CD4-positive, alpha-beta T cell (primary cell): Measurements from ENCODE around the gene GLCE. TPM values are rescaled to one million over a fixed set of nuclear protein-coding genes. Genes with fewer than 3 reads are reported as not detected.

Source experiments
- ATAC-seq: fragments of 200-7000 bp; cut with Tn5 transposase; one replicate; pipeline ENCODE4 v1.10.0; 2022; ENCODE audit warnings: mild to moderate bottlenecking; ENCODE audit not compliant: poor library complexity
- CTCF ChIA-PET: fragments of 350-600 bp; sonication (Branson Sonifier 250); formaldehyde crosslinking; loops from one replicate; lab custom pipeline; 2021; ENCODE audit warnings: antibody characterized with exemption, inconsistent platforms; lab: Charles Lee
- POLR2A ChIA-PET: fragments of 350-600 bp; sonication (Branson Sonifier 250); formaldehyde crosslinking; loops from one replicate; lab custom pipeline; 2021; ENCODE audit warnings: antibody characterized with exemption, inconsistent platforms; lab: Charles Lee
- DNase-seq, 14 experiments: peaks; one replicate each; pipeline ENCODE4 v3.0.0-alpha.2; 2013 to 2020; ENCODE audit warnings: mixed read lengths in 2 of 14
- H3K27ac ChIP-seq, 2 donors: one replicate each; pipeline versions ENCODE4 v1.5.1 to v1.7.0; 2013; ENCODE audit warnings: low read length in 2 of 2, low read depth in 1 of 2, mild to moderate bottlenecking in 1 of 2
- H3K27me3 ChIP-seq, 2 experiments: 1 replicate in 1 of 2; 2 replicates in 1 of 2; pipeline versions ENCODE4 v1.6.1 to v1.7.0; 2013; ENCODE audit warnings: low read length in 2 of 2, control low read depth in 1 of 2, mild to moderate bottlenecking in 1 of 2, moderate library complexity in 1 of 2; ENCODE audit not compliant: insufficient read depth in 2 of 2, control insufficient read depth in 1 of 2
- H3K36me3 ChIP-seq: one replicate; pipeline ENCODE4 v1.6.1; 2013; ENCODE audit warnings: low read length, control low read depth; ENCODE audit not compliant: insufficient read depth
- H3K4me1 ChIP-seq: one replicate; pipeline ENCODE4 v1.6.1; 2013; ENCODE audit warnings: low read length, control low read depth; ENCODE audit not compliant: insufficient read depth
- H3K4me3 ChIP-seq: one replicate; pipeline ENCODE4 v1.5.1; 2013; ENCODE audit warnings: mild to moderate bottlenecking, low read length, moderate library complexity
- H3K9me3 ChIP-seq, 2 experiments: 1 replicate in 1 of 2; 2 replicates in 1 of 2; pipeline versions ENCODE4 v1.6.1 to v1.7.0; 2013; ENCODE audit warnings: low read length in 2 of 2, mild to moderate bottlenecking in 2 of 2, control low read depth in 1 of 2, moderate library complexity in 1 of 2; ENCODE audit not compliant: control insufficient read depth in 1 of 2, insufficient read depth in 1 of 2
- H3K27ac Mint-ChIP-seq: one replicate; pipeline ENCODE4 v1.8.0; 2020; ENCODE audit warnings: mixed read lengths
- H3K27me3 Mint-ChIP-seq: one replicate; pipeline ENCODE4 v1.8.0; 2021; ENCODE audit warnings: mixed read lengths
- H3K36me3 Mint-ChIP-seq: one replicate; pipeline ENCODE4 v1.8.0; 2021; ENCODE audit warnings: low read depth, mixed read lengths
- H3K4me1 Mint-ChIP-seq: one replicate; pipeline ENCODE4 v1.8.0; 2021; ENCODE audit warnings: low read depth, mixed read lengths
- H3K4me3 Mint-ChIP-seq: one replicate; pipeline ENCODE4 v1.8.0; 2020; ENCODE audit warnings: mild to moderate bottlenecking, mixed read lengths
- H3K9me3 Mint-ChIP-seq: one replicate; pipeline ENCODE4 v1.8.0; 2020; ENCODE audit warnings: mixed read lengths
- intact Hi-C, 2 experiments: fragments of 100-400 bp; cut with DNase I in 1 of 2; cut with micrococcal nuclease in 1 of 2; formaldehyde crosslinking; loops; one replicate each; pipeline versions ENCODE4 v1.15.1 to v1.9.0; 2023 to 2025; cut with DNase I, micrococcal nuclease
- total RNA-seq, 174 experiments: library from RNA in 2 of 174; stranded (reverse) in 2 of 174; gene quantifications; one replicate each; pipeline ENCODE4 v1.2.3 and lab custom pipeline; 2021 to 2026
- TF ChIP-seq, protein P1 (sequence below): fragments of 200-600 bp; IDR thresholded peaks from one replicate; pipeline ENCODE4 v1.8.0; 2022; ENCODE audit warnings: antibody characterized with exemption, mild to moderate bottlenecking

Gene GLCE
- total RNA-seq, 2 experiments from 2014 or later, result 3.2 TPM

DNA sequence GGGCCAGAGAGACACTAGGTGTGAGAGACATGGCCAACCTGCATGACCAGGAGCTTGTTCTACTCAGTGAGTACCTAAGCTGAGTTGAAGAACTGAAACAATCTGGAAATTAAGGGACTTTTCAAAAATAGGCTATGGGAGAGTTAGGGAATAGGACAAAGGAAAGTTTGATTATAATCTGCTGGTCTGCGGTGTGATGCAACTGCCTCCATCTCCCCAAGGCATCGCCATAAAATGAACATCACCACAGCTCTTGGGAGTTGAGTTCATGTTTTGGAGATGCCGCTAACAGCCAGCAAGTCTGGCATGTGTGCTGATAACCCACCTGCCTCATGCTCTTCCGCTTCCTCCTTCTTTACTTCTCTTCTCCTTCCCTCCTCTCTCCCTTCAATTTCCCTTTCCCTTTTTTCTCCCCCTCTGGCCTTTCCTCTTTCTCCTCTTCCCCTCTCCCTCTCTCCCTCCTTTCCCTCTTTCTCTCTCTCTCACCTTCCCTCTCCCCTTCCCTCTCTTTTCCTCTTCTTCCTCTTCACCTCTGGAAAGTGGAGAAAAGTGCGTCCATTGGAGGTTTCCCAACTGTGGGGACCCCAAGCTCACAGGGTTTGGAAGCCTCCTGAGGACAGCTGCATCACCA is 39.1 kb upstream of the GLCE start:
- H3K9me3 ChIP-seq, result no peaks in the 10 kb centered on the region
- no peaks in the 10 kb centered on the region for H3K36me3 Mint-ChIP-seq
- no peaks in the 10 kb centered on the region for H3K9me3 Mint-ChIP-seq
- intact Hi-C loops, result no loop called here
- TF ChIP-seq, protein P1, sequence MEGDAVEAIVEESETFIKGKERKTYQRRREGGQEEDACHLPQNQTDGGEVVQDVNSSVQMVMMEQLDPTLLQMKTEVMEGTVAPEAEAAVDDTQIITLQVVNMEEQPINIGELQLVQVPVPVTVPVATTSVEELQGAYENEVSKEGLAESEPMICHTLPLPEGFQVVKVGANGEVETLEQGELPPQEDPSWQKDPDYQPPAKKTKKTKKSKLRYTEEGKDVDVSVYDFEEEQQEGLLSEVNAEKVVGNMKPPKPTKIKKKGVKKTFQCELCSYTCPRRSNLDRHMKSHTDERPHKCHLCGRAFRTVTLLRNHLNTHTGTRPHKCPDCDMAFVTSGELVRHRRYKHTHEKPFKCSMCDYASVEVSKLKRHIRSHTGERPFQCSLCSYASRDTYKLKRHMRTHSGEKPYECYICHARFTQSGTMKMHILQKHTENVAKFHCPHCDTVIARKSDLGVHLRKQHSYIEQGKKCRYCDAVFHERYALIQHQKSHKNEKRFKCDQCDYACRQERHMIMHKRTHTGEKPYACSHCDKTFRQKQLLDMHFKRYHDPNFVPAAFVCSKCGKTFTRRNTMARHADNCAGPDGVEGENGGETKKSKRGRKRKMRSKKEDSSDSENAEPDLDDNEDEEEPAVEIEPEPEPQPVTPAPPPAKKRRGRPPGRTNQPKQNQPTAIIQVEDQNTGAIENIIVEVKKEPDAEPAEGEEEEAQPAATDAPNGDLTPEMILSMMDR, result no peak
- ChIA-PET CTCF (no interaction called here), POLR2A (no interaction called here)
- no peak overlapping the region for H3K27ac ChIP-seq
- no peak for ATAC-seq
- no peaks in the 10 kb centered on the region for H3K4me1 Mint-ChIP-seq
- DNase-seq, result no peak
- peaks cover 4 to 6% of the 10 kb centered on the region in 2 experiments for H3K27me3 ChIP-seq
- H3K27ac Mint-ChIP-seq, result no peak overlapping the region
- H3K4me3 ChIP-seq, result no peak overlapping the region
- no peaks in the 10 kb centered on the region for H3K36me3 ChIP-seq
- no peak overlapping the region for H3K4me3 Mint-ChIP-seq
- peaks cover 21% of the 10 kb centered on the region for H3K27me3 Mint-ChIP-seq
- H3K4me1 ChIP-seq, result no peaks in the 10 kb centered on the region

DNA sequence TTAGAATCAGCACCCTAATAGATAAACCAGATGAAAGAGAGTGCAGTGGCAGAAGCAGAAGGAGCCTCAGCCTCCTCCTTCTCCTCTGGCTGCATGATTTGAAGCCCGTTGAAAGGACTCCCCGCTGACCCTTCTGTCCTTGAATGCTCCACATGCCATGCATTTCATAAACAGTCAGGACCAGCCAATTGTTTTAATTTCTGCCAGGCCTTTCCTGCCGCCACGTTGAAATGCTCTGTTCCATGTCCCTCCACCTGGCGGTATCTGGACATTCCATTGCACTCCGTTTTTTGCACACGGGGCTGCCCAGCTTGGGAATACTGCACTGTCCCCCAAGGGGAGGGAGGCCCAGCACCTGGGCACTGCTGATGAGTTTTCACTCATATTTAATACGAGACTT is 35.2 kb upstream of the GLCE start:
- Mint-ChIP-seq H3K4me3 (no peak overlapping the region), H3K4me1 (no peaks in the 10 kb centered on the region), H3K36me3 (no peaks in the 10 kb centered on the region), H3K27me3 (no peaks in the 10 kb centered on the region), H3K9me3 (no peaks in the 10 kb centered on the region), H3K27ac (no peak overlapping the region)
- no peak overlapping the region for H3K4me3 ChIP-seq
- ChIA-PET POLR2A (no interaction called here), CTCF (no interaction called here)
- H3K9me3 ChIP-seq, result no peaks in the 10 kb centered on the region
- intact Hi-C loops, result no loop called here
- DNase-seq (no peak), ATAC-seq (no peak)
- no peaks in the 10 kb centered on the region for H3K36me3 ChIP-seq
- TF ChIP-seq, protein P1, result no peak
- no peaks in the 10 kb centered on the region for H3K4me1 ChIP-seq
- H3K27me3 ChIP-seq, result no peaks in the 10 kb centered on the region
- no peak overlapping the region for H3K27ac ChIP-seq

DNA sequence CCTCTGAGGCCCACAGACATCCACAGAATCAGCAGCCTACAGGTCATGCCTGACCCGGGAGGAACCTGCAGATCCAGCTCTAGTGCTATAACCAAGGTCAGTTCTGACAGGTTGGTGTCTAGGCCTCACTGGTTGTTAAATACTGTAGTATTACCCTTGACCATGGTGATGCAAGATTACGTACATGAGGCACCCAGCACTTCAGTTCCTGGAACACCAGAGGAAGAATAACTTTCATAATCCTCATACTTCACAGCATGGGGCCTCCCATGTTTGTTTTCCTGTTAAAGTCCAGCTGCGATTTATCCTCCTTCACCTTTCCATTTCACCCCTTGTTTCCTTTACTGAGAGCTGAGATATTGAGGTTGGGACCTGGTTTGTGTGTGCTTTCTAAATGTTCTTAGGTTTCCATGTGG is 34.4 kb upstream of the GLCE start:
- Mint-ChIP-seq H3K36me3 (no peaks in the 10 kb centered on the region), H3K27me3 (no peaks in the 10 kb centered on the region), H3K4me1 (no peaks in the 10 kb centered on the region), H3K4me3 (no peak overlapping the region), H3K27ac (no peak overlapping the region), H3K9me3 (no peaks in the 10 kb centered on the region)
- TF ChIP-seq, protein P1, result no peak
- no peak overlapping the region for H3K27ac ChIP-seq
- no peaks in the 10 kb centered on the region for H3K27me3 ChIP-seq
- ATAC-seq, result no peak
- no peak overlapping the region for H3K4me3 ChIP-seq
- DNase-seq, result no peak
- intact Hi-C loops, result no loop called here
- ChIA-PET POLR2A (no interaction called here), CTCF (no interaction called here)
- H3K9me3 ChIP-seq, result no peaks in the 10 kb centered on the region
- no peaks in the 10 kb centered on the region for H3K4me1 ChIP-seq
- no peaks in the 10 kb centered on the region for H3K36me3 ChIP-seq
